ENCODE measurements around the gene SLAMF1.

DNA sequence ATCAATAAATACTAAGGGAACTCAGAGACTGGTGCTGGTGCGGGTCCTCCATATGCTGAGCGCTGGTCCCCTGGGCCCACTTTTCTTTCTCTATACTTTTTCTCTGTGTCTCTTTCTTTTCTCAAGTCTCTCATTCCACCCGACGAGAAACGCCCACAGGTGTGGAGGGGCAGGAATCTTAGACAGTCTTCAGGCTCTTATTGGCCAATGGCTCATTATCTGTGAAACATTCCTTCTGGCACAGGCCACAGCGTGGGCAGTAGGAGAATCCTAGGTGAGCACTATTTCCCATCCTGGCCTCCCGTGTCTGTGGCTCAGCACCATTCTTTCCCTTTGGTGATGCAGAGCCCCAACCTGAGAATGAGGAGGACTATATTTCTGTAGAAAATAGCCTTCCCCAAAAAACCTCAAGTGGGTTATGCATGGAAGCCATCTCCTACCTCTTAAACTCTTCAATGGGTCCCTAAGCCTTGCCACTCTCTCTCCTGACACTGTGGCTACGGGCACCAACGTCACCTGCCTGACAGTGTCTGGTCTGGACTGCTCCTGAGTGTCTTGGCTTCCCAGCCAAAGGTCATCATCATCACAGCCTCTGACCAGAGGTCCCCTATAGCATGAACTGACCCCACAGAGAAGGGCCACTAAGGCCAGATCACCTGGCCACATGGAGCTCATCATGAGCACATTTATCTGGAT, 6.2 kb upstream of the SLAMF1 start:
- TF ChIP-seq, protein P1, sequence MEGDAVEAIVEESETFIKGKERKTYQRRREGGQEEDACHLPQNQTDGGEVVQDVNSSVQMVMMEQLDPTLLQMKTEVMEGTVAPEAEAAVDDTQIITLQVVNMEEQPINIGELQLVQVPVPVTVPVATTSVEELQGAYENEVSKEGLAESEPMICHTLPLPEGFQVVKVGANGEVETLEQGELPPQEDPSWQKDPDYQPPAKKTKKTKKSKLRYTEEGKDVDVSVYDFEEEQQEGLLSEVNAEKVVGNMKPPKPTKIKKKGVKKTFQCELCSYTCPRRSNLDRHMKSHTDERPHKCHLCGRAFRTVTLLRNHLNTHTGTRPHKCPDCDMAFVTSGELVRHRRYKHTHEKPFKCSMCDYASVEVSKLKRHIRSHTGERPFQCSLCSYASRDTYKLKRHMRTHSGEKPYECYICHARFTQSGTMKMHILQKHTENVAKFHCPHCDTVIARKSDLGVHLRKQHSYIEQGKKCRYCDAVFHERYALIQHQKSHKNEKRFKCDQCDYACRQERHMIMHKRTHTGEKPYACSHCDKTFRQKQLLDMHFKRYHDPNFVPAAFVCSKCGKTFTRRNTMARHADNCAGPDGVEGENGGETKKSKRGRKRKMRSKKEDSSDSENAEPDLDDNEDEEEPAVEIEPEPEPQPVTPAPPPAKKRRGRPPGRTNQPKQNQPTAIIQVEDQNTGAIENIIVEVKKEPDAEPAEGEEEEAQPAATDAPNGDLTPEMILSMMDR (IDR thresholded peaks at IDR 0.05), result no peak
- TF ChIP-seq POLR2A (IDR thresholded peaks at IDR 0.05), result no peak

Data from thyroid gland (tissue), 4 donors.